CD4-positive, alpha-beta T cell treated with Interferon alpha-2 for 1 hour (primary cell): Measurements from ENCODE around the gene MRPL51.

Source experiments
- DNase-seq, 2 donors: peaks; one replicate each; pipeline ENCODE4 v3.0.0-alpha.2; 2020 to 2022

MRPL51 gene

DNA sequence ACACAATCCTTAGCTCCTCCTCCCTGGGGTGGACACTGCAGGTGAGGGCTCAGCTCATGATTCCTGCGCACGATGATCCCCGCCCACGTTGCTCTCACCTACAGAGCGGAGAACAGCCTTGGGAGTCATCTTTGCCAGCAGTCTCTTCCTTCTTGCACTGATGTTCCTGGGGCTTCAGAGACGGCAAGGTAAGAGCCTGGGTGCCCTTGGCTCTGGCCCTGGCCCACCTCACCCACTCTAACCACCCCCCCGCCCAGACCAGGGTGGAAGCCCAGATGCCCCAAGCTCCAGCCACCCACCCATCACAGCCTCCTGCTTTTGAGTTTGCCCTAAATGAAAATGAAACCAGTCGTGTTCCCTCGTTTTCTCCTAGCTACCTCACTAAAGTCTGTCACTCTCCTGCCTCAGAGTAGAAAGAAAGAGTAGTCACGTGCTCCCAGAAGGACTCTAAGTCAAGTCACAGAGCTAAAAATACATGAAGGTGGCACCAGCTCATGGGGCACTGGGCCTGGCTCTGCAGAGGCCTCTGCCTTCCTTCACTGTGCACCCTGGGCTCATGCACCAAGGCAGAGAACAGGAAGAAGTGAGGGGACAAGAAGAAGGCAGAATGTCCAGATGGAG is 32.2 kb downstream of the MRPL51 start:
- DNase-seq = peak in 1 of 2 donors; percentile 68

DNA sequence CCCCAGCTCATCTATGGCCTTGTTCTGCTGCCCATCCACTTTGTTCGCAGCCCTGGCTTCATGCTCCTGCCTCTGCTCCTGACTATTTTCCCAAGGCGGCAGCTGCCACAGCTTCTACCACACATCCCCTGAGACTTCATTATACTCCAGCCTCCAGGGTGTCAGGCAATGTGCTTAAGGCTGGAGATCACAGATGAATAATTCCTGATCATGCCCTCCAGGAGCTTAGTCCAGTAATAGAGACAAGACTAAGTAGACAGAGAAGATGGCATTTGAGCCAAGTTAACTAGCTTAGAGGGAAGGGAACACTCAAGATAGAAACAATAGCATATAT is 34.1 kb downstream of the MRPL51 start:
- DNase-seq = no peak

DNA sequence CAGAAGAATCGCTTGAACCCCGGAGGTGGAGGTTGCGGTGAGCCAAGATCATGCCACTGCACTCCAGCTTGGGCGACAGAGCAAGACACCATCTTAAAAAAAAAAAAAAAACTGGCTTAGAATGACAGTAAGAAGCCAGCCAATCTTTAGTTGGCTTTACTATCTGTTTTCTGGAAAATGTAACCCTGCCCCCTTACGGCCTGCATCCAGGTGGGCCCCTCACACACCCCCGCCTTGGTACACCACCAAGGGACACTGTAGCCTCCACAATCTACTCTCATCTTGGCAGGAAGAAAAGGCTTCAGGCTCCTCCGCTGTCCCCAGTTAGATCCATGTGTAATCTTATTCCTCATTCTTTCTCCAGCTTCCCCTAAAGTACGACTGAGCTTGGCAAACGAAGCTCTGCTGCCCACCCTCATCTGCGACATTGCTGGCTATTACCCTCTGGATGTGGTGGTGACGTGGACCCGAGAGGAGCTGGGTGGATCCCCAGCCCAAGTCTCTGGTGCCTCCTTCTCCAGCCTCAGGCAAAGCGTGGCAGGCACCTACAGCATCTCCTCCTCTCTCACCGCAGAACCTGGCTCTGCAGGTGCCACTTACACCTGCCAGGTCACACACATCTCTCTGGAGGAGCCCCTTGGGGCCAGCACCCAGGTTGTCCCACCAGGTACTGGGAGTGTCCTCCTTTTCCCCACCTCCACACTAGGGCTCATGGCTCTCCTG is 34.6 kb downstream of the MRPL51 start:
- no peak for DNase-seq

DNA sequence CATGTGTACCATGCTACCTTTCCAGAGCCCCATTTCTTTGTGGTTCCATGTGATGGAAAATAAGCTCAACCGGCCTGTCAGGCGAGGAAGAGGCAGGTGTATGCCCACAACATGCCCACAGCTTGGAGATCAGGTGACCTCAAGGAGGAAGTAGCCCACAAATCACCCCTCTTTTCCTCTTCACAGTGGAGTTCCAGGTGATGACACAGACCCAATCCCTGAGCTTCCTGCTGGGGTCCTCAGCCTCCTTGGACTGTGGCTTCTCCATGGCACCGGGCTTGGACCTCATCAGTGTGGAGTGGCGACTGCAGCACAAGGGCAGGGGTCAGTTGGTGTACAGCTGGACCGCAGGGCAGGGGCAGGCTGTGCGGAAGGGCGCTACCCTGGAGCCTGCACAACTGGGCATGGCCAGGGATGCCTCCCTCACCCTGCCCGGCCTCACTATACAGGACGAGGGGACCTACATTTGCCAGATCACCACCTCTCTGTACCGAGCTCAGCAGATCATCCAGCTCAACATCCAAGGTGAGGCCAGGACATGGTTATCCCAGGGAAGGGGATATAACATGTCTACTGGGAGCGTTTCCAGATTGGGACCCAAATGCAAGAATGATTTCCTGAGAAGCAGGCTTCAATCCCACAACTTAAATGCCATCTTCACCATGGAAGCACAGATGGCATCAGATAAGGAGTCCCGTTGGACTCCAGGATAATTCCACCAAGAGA is 35.7 kb downstream of the MRPL51 start:
- no peak for DNase-seq

DNA sequence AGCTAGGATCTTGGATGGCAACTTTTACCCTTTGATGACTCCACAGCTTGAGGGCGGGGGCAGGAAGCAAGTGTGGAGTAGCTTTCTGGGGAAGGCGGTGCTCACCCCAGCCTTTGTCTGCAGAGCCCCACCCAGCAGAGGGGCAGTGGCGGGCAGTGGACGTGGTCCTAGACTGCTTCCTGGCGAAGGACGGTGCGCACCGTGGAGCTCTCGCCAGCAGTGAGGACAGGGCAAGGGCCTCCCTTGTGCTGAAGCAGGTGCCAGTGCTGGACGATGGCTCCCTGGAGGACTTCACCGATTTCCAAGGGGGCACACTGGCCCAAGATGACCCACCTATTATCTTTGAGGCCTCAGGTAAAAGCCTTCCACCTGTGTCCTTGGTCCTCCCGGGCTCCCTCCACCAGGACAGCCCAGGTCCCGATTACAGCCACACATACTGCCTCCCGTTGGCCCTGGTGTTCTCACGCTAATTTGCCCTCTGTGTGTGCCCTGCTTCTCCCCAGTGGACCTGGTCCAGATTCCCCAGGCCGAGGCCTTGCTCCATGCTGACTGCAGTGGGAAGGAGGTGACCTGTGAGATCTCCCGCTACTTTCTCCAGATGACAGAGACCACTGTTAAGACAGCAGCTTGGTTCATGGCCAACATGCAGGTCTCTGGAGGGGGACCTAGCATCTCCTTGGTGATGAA is 40.0 kb downstream of the MRPL51 start:
- DNase-seq = no peak

DNA sequence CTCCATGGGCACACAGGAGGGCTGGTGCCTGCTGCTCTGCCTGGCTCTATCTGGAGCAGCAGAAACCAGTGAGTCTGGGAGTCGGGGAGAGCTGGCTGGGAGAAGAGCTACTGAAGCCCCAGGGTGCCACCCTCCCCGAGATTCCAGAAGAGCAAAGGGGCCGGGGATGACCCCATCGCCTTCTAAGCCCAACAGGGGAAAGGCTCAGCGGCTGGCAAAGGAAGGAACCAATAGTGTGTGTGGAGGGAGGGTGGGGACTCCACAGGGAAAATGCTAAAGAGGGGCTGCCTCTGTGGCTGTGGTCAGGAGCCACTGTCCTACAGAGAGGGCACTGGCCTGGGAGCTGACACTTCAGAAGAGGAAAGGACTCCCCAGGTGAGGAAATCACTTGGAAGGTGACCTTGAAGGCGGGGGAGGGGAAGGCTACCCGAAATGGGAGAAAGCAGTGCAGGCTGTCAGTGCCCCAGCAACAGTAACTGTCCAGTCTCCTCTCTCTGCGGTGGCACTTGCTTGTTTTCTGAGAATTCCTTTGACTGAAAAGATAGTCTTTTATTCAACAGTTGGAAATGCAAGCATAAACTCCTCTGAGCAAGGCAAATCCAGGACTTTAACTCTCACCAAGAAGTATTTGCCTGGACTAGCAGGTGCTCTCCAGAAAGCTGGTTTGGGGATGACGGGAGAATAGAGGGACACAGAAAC is 40.7 kb downstream of the MRPL51 start:
- DNase-seq = no peak

DNA sequence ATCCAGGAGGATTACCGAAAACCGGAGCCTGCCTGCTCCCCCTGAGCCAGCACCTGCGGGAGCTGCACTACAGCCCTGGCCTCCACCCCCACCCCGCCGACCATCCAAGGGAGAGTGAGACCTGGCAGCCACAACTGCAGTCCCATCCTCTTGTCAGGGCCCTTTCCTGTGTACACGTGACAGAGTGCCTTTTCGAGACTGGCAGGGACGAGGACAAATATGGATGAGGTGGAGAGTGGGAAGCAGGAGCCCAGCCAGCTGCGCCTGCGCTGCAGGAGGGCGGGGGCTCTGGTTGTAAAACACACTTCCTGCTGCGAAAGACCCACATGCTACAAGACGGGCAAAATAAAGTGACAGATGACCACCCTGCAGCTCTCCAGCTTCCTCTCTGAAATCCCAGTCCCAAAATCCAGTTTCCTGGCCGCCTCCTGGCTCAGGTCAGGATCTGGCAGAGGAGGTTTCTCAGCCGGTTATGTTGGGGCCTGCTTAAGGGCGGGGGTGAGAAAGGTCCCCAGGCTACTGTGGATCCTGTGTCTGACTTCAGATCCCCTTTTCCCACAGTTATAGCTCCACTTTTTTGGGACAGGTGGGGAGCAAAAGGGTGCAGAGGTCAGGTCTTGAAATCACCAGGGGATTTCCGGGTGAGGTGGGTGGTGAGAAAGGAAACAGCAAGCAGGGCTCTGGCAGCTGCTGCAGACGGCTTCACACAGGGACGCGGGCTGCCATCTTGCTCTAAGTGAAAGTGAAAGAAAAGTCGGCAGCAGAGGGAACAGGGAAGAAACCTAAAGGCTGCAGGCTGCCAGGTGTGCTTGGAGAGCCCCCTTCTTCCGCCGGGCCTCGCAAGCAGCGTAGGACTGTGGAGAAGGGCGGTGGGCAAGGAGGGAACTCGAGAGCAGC is 41.5 kb downstream of the MRPL51 start, which contains the start of gene TAPBPL:
Gene TAPBPL, plus strand, starts transcription at position 695 of the 897 bp plus-strand sequence. CDS start 207 bp downstream, outside the sequence.
- DNase-seq = peak; percentile 82 to 90

DNA sequence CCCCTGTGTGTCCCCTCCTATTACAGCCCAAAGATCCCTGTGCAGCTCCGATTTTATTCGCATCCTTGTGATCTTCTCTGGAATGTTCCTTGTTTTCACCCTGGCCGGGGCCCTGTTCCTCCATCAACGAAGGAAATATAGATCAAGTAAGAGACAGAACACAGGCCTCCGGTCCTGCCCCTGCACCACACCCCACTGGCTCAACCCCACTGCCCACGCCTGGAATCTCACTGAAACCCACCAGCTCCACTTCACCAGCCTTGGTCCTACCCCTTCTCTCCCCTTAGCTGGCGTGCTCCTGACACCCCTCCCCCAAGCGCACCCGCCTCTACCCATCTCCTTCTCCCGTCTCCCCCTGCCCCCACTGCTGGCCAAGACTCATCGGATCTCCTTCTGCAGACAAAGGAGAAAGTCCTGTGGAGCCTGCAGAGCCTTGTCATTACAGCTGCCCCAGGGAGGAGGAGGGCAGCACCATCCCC is 42.2 kb downstream of the MRPL51 start:
- DNase-seq = no peak

DNA sequence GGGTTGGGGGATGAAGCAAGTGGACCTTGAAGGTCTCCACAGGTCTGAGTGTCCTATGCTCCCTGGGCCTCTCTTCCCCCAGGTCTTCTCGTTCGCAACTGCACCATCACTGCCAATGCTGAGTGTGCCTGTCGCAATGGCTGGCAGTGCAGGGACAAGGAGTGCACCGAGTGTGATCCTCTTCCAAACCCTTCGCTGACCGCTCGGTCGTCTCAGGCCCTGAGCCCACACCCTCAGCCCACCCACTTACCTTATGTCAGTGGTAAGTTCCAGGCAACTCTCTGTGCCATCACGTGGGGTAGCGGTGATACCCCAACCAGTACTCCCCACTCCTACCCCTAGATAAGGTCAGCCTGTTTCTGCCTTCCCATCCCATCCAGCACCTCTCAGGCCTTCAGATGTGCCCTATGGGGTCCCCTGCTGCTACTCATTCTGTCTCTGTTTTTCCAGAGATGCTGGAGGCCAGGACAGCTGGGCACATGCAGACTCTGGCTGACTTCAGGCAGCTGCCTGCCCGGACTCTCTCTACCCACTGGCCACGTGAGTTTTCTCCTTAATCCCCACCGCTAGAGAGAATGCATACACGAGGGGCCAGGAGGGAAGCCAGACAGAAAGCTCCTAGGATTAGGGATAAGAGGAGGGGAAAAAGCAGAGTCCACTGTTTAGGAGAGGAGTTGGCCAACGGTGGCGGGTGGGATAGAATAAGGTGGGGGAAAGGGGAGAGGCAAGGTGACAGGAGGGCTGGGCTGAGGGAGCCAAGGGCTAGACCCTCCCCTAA is 42.8 kb downstream of the MRPL51 start:
- DNase-seq = no peak

DNA sequence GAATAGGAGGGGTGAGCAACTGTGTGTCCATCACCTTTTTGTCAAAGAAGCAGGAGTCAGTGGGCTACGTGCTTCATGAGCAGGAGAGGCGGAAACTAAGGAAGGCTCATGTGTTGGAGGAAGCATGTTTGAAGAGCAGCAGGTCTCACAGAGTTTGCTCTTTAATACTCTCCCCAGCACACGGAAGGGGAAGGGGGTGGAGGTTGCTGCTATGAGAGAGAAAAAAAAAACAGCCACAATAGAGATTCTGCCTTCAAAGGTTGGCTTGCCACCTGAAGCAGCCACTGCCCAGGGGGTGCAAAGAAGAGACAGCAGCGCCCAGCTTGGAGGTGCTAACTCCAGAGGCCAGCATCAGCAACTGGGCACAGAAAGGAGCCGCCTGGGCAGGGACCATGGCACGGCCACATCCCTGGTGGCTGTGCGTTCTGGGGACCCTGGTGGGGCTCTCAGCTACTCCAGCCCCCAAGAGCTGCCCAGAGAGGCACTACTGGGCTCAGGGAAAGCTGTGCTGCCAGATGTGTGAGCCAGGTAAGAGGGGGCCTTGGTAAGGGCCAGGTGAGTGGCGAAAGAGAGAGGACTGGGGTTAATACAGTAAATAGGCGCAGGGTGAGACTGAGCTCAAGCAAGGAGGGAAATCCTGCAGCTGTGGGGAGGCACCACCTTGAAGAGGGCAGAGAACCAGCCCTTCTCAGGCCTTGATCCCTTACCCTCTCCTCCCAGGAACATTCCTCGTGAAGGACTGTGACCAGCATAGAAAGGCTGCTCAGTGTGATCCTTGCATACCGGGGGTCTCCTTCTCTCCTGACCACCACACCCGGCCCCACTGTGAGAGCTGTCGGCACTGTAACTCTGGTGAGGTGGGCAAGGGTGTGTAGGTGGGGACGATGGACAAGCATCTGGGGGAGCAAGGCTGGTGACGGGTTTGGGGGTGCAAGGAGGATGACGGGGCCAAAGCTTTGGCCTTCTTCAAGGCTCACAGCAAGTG is 48.1 kb downstream of the MRPL51 start, which contains the start of gene CD27:
Gene CD27, plus strand, starts transcription at position 252 of the 985 bp plus-strand sequence. Its CDS starts 141 bp downstream, at position 393.
- peak in 1 of 2 donors; percentile 49 for DNase-seq

DNA sequence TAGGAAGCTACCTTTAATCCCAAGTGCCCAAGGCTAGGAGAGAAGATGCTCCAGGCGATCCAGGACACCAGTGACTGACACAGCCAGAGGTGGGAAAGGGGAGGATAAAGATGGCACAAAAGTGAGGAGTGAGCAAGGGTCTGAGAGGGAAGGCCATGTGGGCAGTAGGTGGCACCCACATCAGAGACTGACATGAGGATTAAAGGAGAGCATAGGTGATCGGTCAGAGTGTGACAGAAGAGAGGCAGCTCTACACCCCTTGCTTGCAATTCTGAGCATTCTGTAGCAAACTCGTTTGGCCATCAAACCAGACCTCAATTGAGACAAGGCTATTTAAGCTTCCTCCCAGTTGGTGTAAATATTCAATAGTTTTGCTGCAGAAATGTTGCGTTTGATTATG is 49.0 kb downstream of the MRPL51 start:
- no peak for DNase-seq

DNA sequence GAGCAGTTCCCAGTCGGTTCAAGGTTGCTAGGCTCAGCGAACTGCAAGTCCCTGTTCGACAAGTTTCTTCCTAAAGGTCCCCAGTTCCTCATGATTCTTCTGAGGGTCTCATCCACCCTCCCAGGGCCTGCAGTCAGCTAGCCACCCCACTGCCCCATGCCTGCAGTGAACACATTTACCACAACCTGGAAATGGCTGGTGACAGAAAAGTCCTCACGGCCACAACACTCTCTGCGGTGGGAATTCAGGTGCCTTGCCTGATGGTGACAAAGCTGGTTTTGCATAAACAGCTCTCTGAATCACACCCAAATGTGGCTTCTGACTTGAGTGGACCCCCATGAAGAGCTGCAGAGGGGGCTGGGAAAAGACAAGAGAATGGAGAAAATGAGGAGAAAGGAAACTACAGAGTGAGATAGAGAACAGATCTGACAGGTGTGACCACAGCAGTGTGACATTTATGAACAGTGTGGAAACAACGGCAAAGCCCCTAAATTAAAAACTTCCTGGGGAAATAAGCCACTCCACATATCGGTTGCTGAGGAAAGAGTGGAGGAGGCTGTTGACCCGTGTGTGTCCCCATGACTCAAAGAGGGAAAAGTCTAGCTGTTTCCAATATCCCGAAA is 49.6 kb downstream of the MRPL51 start:
- DNase-seq = no peak

DNA sequence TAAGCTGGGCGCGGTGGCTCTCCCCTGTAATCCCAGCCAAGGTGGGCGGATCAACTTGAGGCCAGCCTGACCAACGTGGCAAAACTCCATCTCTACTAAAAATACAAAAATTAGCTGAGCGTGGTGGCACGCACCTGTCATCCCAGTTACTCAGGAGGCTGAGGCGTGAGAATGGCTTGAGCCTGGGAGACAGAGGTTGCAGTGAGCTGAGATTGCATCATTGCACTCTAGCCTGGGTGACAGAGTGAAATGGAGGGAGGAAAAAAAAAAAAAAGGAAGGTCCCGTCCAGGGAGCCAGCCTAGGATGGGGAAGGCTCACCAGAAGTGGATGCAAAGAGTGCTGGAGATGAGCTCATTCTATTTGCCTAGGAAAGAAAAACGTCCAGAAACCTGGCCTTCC is 50.2 kb downstream of the MRPL51 start:
- DNase-seq = no peak
